ENCODE results near the gene SKA2.

The SKA2 gene

GRCh38 chr17:59178266-59178985 lies 23.4 kb upstream of the SKA2 start:
- ATAC-seq (ENCODE audit: low read depth) (no peak), DNase-seq (ENCODE audit: low spot score) (no peak)
- H3K9me3 ChIP-seq (ENCODE audit: severe bottlenecking), result no peaks in the 10 kb centered on the region
- peaks cover 25% of the 10 kb centered on the region for H3K36me3 ChIP-seq (ENCODE audit: low read depth)
- H3K4me3 ChIP-seq (ENCODE audit: severe bottlenecking), result no peak overlapping the region
- H3K4me1 ChIP-seq (ENCODE audit: insufficient read depth, poor library complexity, severe bottlenecking), result no peaks in the 10 kb centered on the region
- TF ChIP-seq, protein P1, sequence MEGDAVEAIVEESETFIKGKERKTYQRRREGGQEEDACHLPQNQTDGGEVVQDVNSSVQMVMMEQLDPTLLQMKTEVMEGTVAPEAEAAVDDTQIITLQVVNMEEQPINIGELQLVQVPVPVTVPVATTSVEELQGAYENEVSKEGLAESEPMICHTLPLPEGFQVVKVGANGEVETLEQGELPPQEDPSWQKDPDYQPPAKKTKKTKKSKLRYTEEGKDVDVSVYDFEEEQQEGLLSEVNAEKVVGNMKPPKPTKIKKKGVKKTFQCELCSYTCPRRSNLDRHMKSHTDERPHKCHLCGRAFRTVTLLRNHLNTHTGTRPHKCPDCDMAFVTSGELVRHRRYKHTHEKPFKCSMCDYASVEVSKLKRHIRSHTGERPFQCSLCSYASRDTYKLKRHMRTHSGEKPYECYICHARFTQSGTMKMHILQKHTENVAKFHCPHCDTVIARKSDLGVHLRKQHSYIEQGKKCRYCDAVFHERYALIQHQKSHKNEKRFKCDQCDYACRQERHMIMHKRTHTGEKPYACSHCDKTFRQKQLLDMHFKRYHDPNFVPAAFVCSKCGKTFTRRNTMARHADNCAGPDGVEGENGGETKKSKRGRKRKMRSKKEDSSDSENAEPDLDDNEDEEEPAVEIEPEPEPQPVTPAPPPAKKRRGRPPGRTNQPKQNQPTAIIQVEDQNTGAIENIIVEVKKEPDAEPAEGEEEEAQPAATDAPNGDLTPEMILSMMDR (IDR thresholded peaks at IDR 0.05; ENCODE audit: poor library complexity, severe bottlenecking), result no peak
- no peak overlapping the region for H3K27ac ChIP-seq (ENCODE audit: poor library complexity, severe bottlenecking)
- no peaks in the 10 kb centered on the region for H3K27me3 ChIP-seq (ENCODE audit: insufficient read depth, poor library complexity, severe bottlenecking)

- H3K9me3 ChIP-seq (ENCODE audit: severe bottlenecking), result no peaks in the 10 kb centered on the region
- no peak overlapping the region for H3K27ac ChIP-seq (ENCODE audit: poor library complexity, severe bottlenecking)
- H3K4me1 ChIP-seq (ENCODE audit: insufficient read depth, poor library complexity, severe bottlenecking), result no peaks in the 10 kb centered on the region
- DNase-seq (ENCODE audit: low spot score), result no peak
- no peaks in the 10 kb centered on the region for H3K27me3 ChIP-seq (ENCODE audit: insufficient read depth, poor library complexity, severe bottlenecking)
- ATAC-seq (ENCODE audit: low read depth), result no peak
- TF ChIP-seq, protein P1 (IDR thresholded peaks at IDR 0.05; ENCODE audit: poor library complexity, severe bottlenecking), result no peak
- H3K4me3 ChIP-seq (ENCODE audit: severe bottlenecking), result no peak overlapping the region
- peaks cover 54% of the 10 kb centered on the region for H3K36me3 ChIP-seq (ENCODE audit: low read depth)
Measured at GRCh38 chr17:59175076-59175475, 20.1 kb upstream of the SKA2 start.

- no peak for ATAC-seq (ENCODE audit: low read depth)
- no peak for DNase-seq (ENCODE audit: low spot score)
- Histone ChIP-seq H3K9me3 (ENCODE audit: severe bottlenecking) (no peaks in the 10 kb centered on the region), H3K4me3 (ENCODE audit: severe bottlenecking) (no peak overlapping the region), H3K27ac (ENCODE audit: poor library complexity, severe bottlenecking) (no peak overlapping the region), H3K4me1 (ENCODE audit: insufficient read depth, poor library complexity, severe bottlenecking) (no peaks in the 10 kb centered on the region), H3K27me3 (ENCODE audit: insufficient read depth, poor library complexity, severe bottlenecking) (no peaks in the 10 kb centered on the region), H3K36me3 (ENCODE audit: low read depth) (peaks cover 58% of the 10 kb centered on the region)
- TF ChIP-seq, protein P1 (IDR thresholded peaks at IDR 0.05; ENCODE audit: poor library complexity, severe bottlenecking), result no peak
Measured at GRCh38 chr17:59174671-59175070, 19.7 kb upstream of the SKA2 start.

GRCh38 chr17:59172436-59173004 lies 17.5 kb upstream of the SKA2 start:
- ATAC-seq (ENCODE audit: low read depth) (no peak), DNase-seq (ENCODE audit: low spot score) (no peak)
- H3K9me3 ChIP-seq (ENCODE audit: severe bottlenecking), result no peaks in the 10 kb centered on the region
- no peak overlapping the region for H3K27ac ChIP-seq (ENCODE audit: poor library complexity, severe bottlenecking)
- no peaks in the 10 kb centered on the region for H3K27me3 ChIP-seq (ENCODE audit: insufficient read depth, poor library complexity, severe bottlenecking)
- TF ChIP-seq, protein P1 (IDR thresholded peaks at IDR 0.05; ENCODE audit: poor library complexity, severe bottlenecking), result no peak
- H3K4me3 ChIP-seq (ENCODE audit: severe bottlenecking), result no peak overlapping the region
- H3K36me3 ChIP-seq (ENCODE audit: low read depth), result peaks cover 72% of the 10 kb centered on the region
- H3K4me1 ChIP-seq (ENCODE audit: insufficient read depth, poor library complexity, severe bottlenecking), result peaks cover 5% of the 10 kb centered on the region

GRCh38 chr17:59167571-59168001 lies 12.6 kb upstream of the SKA2 start:
- no peak for DNase-seq (ENCODE audit: low spot score)
- H3K4me1 ChIP-seq (ENCODE audit: insufficient read depth, poor library complexity, severe bottlenecking), result peaks cover 15% of the 10 kb centered on the region
- no peaks in the 10 kb centered on the region for H3K9me3 ChIP-seq (ENCODE audit: severe bottlenecking)
- peak overlapping the region; percentile 48 for H3K27ac ChIP-seq (ENCODE audit: poor library complexity, severe bottlenecking)
- H3K4me3 ChIP-seq (ENCODE audit: severe bottlenecking), result no peak overlapping the region
- peaks cover 79% of the 10 kb centered on the region for H3K36me3 ChIP-seq (ENCODE audit: low read depth)
- TF ChIP-seq, protein P1 (IDR thresholded peaks at IDR 0.05; ENCODE audit: poor library complexity, severe bottlenecking), result no peak
- peak; percentile 35; the same call in 1 of the 3 replicates for ATAC-seq (ENCODE audit: low read depth)
- no peaks in the 10 kb centered on the region for H3K27me3 ChIP-seq (ENCODE audit: insufficient read depth, poor library complexity, severe bottlenecking)
